Activated naive CD8-positive, alpha-beta T cell treated with anti-CD3 and anti-CD28 coated beads, Interleukin-2, amount 50 U/mL, for 16 hours (primary cell): ENCODE data around the gene B4GALNT2.
"Not testable (repeated sequence)": the region's sequence is repeated elsewhere in the genome, so short reads cannot be mapped to it uniquely, and the experiment has no call there.

Experiments
- DNase-seq: peaks from one replicate; pipeline ENCODE4 v3.0.0-alpha.2; 2020; ENCODE audit warnings: low read depth, low spot score

B4GALNT2 gene

GRCh38 chr17:49132699-49133364, at the start of gene B4GALNT2:
Gene B4GALNT2 (plus strand): TSS chr17:49132769. CDS start chr17:49132793, 24 bp downstream.
- no peak for DNase-seq

- DNase-seq = not testable (repeated sequence)
These were observed 47.5 kb upstream of the B4GALNT2 start for GRCh38 chr17:49085046-49085445.

GRCh38 chr17:49085565-49086315, 46.8 kb upstream of the B4GALNT2 start:
- DNase-seq = no peak

GRCh38 chr17:49086316-49086605, 46.3 kb upstream of the B4GALNT2 start:
- no peak for DNase-seq

GRCh38 chr17:49086649-49087048, 45.9 kb upstream of the B4GALNT2 start:
- no peak for DNase-seq

- DNase-seq = no peak
These were observed 43.5 kb upstream of the B4GALNT2 start for GRCh38 chr17:49089094-49089493.

GRCh38 chr17:49090878-49091594, 41.5 kb upstream of the B4GALNT2 start:
- DNase-seq = no peak

- no peak for DNase-seq
These were observed 39.4 kb upstream of the B4GALNT2 start for GRCh38 chr17:49093131-49093530.

GRCh38 chr17:49100601-49101000, 32.0 kb upstream of the B4GALNT2 start:
- DNase-seq = no peak

GRCh38 chr17:49101054-49101534, 31.5 kb upstream of the B4GALNT2 start:
- no peak for DNase-seq

- not testable (repeated sequence) for DNase-seq
These were observed 29.2 kb upstream of the B4GALNT2 start for GRCh38 chr17:49103360-49103759.

- no peak for DNase-seq
These were observed 28.0 kb upstream of the B4GALNT2 start for GRCh38 chr17:49104511-49105074.

- DNase-seq = no peak
These were observed 26.0 kb upstream of the B4GALNT2 start for GRCh38 chr17:49106321-49107210.

GRCh38 chr17:49107211-49107557, 25.4 kb upstream of the B4GALNT2 start:
- DNase-seq = no peak

- no peak for DNase-seq
These were observed 24.3 kb upstream of the B4GALNT2 start for GRCh38 chr17:49108318-49108717.

- DNase-seq = no peak
These were observed 22.1 kb upstream of the B4GALNT2 start for GRCh38 chr17:49110509-49110908.

GRCh38 chr17:49111934-49112333, 20.6 kb upstream of the B4GALNT2 start:
- DNase-seq = no peak

GRCh38 chr17:49112936-49113335, 19.6 kb upstream of the B4GALNT2 start:
- no peak for DNase-seq

- no peak for DNase-seq
These were observed 17.9 kb upstream of the B4GALNT2 start for GRCh38 chr17:49114703-49115102.

GRCh38 chr17:49117587-49118230, 14.9 kb upstream of the B4GALNT2 start:
- DNase-seq = no peak

- DNase-seq = no peak
These were observed 12.4 kb upstream of the B4GALNT2 start for GRCh38 chr17:49120166-49120565.
